Aorta (tissue), 5 donors: Measurements from ENCODE around the gene EDARADD. TPM values are rescaled to one million over a fixed set of nuclear protein-coding genes. Genes with fewer than 3 reads are reported as not detected.

ENCODE experiments used
- ATAC-seq: fragments of 200-7000 bp; cut with Tn5 transposase; one replicate; pipeline ENCODE4 v1.9.1; 2022; ENCODE audit warnings: moderate library complexity; ENCODE audit not compliant: low FRiP score
- DNase-seq, 2 donors: peaks; one replicate each; pipeline ENCODE4 v3.0.0-alpha.2; 2020
- H3K27ac ChIP-seq, 2 donors: one replicate each; pipeline ENCODE4 v1.5.1; 2013; ENCODE audit warnings: low read length in 2 of 2, mild to moderate bottlenecking in 2 of 2, moderate library complexity in 2 of 2, control low read depth in 1 of 2, inconsistent platforms in 1 of 2, low read depth in 1 of 2
- H3K27me3 ChIP-seq, 2 donors: one replicate each; pipeline ENCODE4 v1.6.1; 2013; ENCODE audit warnings: control low read depth in 1 of 2, low read length in 1 of 2, mild to moderate bottlenecking in 1 of 2, moderate library complexity in 1 of 2; ENCODE audit not compliant: insufficient read depth in 2 of 2, control insufficient read depth in 1 of 2
- H3K36me3 ChIP-seq, 2 donors: one replicate each; pipeline ENCODE4 v1.6.1; 2013; ENCODE audit warnings: control low read depth in 1 of 2, low read length in 1 of 2, mild to moderate bottlenecking in 1 of 2; ENCODE audit not compliant: insufficient read depth in 2 of 2, control insufficient read depth in 1 of 2
- H3K4me1 ChIP-seq, 2 donors: one replicate each; pipeline ENCODE4 v1.6.1; 2013; ENCODE audit warnings: low read length in 2 of 2, control low read depth in 1 of 2, mild to moderate bottlenecking in 1 of 2, moderate library complexity in 1 of 2; ENCODE audit not compliant: insufficient read depth in 2 of 2, control insufficient read depth in 1 of 2
- H3K4me3 ChIP-seq, 2 donors: one replicate each; pipeline ENCODE4 v1.5.1; 2013; ENCODE audit warnings: low read length in 2 of 2, control low read depth in 1 of 2, mild to moderate bottlenecking in 1 of 2
- H3K9me3 ChIP-seq: one replicate; pipeline ENCODE4 v1.6.1; 2013; ENCODE audit warnings: mild to moderate bottlenecking, low read length; ENCODE audit not compliant: control insufficient read depth
- WGBS, 2 donors: extraction: QIAGEN DNeasy Blood & Tissue Kit; methylation state at CpG; one replicate each; pipeline ENCODE4 v1.1.7; 2013; 5-methylcytosine and 5-hydroxymethylcytosine counted together
- intact Hi-C, 2 donors: fragments of 100-400 bp; cut with DNase I; formaldehyde crosslinking; loops; one replicate each; pipeline versions ENCODE4 v1.14.2 to v1.15.0; 2022
- polyA plus RNA-seq, 2 donors: library from polyadenylated mRNA; stranded (reverse); fragments of 200-250 nt; gene quantifications; one replicate each; pipeline ENCODE4 v1.2.3, GENCODE V29; 2013
- total RNA-seq, 2 donors: library from RNA; stranded (reverse); fragmentation: NEBNext Ultra II Directional; extraction: Animal tissue kit (Norgen Biotek cat#: 25700); gene quantifications; one replicate each; pipeline ENCODE4 v1.2.1, GENCODE V29; 2021
- donor health status: healthy with polysubstance abuse.
- donor health status: Bipolar disorder and iron deficiency.
- donor health status: DM: no; HTN: no; CAD: no.
- donor health status: DM: no; HTN: no; CAD: no.
- donor health status: DM: yes; HTN: yes; CAD: no.

The EDARADD gene
- total and polyA plus RNA-seq, 4 donors: 0.25 to 0.59 (median 0.43) TPM

GRCh38 chr1:236509203-236509602 is 115.1 kb downstream of the EDARADD start:
- DNase-seq (no peak), ATAC-seq (no peak)
- Histone ChIP-seq H3K4me3 (no peak overlapping the region), H3K9me3 (no peaks in the 10 kb centered on the region), H3K27ac (no peak overlapping the region), H3K27me3 (no peaks in the 10 kb centered on the region), H3K36me3 (no peaks in the 10 kb centered on the region), H3K4me1 (peaks cover 0 to 2% of the 10 kb centered on the region in 2 donors)
- intact Hi-C loops: no loop called here
- WGBS, 2 donors: 88 to 92% methylated on average over 1 of the region's 1 CpG

- ATAC-seq (no peak), DNase-seq (no peak)
- Histone ChIP-seq H3K4me3 (no peak overlapping the region), H3K36me3 (no peaks in the 10 kb centered on the region), H3K4me1 (peaks cover 0 to 2% of the 10 kb centered on the region in 2 donors), H3K9me3 (no peaks in the 10 kb centered on the region), H3K27me3 (no peaks in the 10 kb centered on the region), H3K27ac (no peak overlapping the region)
- WGBS, 2 donors: 96% methylated on average over 8 of the region's 8 CpGs
- intact Hi-C loops: no loop called here
Observed at GRCh38 chr1:236509647-236510401, 115.7 kb downstream of the EDARADD start.

- ATAC-seq (no peak), DNase-seq (no peak)
- intact Hi-C loops: no loop called here
- Histone ChIP-seq H3K27ac (no peak overlapping the region), H3K36me3 (no peaks in the 10 kb centered on the region), H3K4me1 (peaks cover 0 to 2% of the 10 kb centered on the region in 2 donors), H3K27me3 (no peaks in the 10 kb centered on the region), H3K9me3 (no peaks in the 10 kb centered on the region), H3K4me3 (no peak overlapping the region)
- WGBS, 2 donors: 30 to 37% methylated on average over 11 of the region's 11 CpGs
Observed at GRCh38 chr1:236511735-236512418, 117.8 kb downstream of the EDARADD start.

DNA sequence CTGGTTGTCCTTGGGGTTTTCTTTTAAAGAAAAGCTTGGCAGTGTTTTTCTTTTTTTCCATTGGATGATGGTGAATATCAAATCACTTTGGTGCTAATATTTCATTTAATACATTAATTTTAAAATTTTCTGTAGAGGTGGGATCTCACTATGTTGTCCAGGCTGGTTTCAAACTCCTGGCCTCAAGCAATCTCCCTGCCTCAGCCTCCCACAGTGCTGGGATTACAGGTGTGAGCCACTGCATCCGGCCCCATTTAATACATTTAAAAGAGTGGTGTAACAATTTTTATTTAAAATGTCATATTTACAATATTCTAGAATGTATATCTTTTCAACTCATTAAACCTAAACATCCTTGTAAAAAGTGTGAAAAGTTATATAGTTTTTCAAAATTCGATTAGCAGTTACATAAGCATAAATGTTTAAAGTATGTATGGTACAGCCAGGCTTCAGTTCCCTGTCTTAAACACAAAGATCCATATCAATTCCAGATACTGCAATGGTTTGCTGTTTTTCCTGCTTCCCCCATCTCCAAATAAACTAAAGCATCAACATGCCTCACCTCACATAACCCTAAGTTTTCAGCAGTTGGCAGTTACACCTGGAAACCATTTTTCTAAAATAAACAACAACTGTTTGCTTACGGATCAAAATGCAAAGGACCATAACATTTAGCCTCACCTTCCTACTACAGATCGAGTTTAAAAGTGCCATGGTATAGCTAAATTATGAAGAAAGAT is 120.8 kb downstream of the EDARADD start:
- ATAC-seq: no peak

DNA sequence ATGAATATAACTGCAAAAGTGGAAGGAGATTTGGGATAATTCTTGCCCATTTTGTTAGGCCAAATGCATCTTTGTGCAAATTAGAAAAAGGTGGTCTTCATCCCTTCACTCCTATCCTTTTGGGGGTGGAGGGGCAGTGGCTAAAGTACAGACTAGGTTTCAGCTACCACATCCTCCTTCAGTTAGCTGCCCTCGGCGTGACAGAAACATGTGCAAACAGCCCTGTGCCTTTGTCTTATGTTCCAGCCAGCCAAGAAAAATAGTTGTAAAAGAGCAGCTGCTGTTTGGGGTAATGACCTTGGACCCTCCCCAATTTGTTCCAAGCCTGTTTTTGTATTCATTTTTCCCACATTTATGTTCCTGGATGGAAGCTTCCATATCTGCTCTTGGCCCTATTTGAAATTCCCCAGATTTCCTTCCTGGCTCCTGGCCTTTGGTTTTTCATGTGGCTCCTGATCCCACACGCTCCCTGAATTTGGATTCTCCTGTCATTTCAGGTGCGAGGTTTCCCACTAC is 121.4 kb downstream of the EDARADD start:
- DNase-seq (no peak), ATAC-seq (no peak)
- H3K27ac ChIP-seq: peak overlapping the region; percentile 15 to 60
- peaks cover 0 to 2% of the 10 kb centered on the region in 2 donors for H3K4me1 ChIP-seq
- no peaks in the 10 kb centered on the region for H3K9me3 ChIP-seq
- 14 to 17% methylated on average over 4 of the region's 4 CpGs for WGBS, 2 donors
- H3K36me3 ChIP-seq: no peaks in the 10 kb centered on the region
- H3K4me3 ChIP-seq: no peak overlapping the region
- intact Hi-C loops: no loop called here
- no peaks in the 10 kb centered on the region for H3K27me3 ChIP-seq

More for the DNA sequence above, 120.8 kb downstream of the EDARADD start:
- H3K36me3 ChIP-seq: no peaks in the 10 kb centered on the region
- no peaks in the 10 kb centered on the region for H3K27me3 ChIP-seq
- H3K4me3 ChIP-seq: no peak overlapping the region
- no peak for DNase-seq
- intact Hi-C loops: no loop called here
- no peak overlapping the region for H3K27ac ChIP-seq
- H3K4me1 ChIP-seq: peaks cover 0 to 2% of the 10 kb centered on the region in 2 donors
- WGBS, 2 donors: 69 to 70% methylated on average over 4 of the region's 4 CpGs
- no peaks in the 10 kb centered on the region for H3K9me3 ChIP-seq

- 22 to 23% methylated on average over 8 of the region's 8 CpGs for WGBS, 2 donors
Observed at GRCh38 chr1:236516929-236517704, 123.0 kb downstream of the EDARADD start.

GRCh38 chr1:236518322-236518721 is 124.2 kb downstream of the EDARADD start:
- WGBS, 2 donors: 95 to 96% methylated on average over 5 of the region's 5 CpGs
- no peak overlapping the region for H3K27ac ChIP-seq
- ATAC-seq (no peak), DNase-seq (no peak)
- intact Hi-C loops: no loop called here
- no peaks in the 10 kb centered on the region for H3K36me3 ChIP-seq
- no peaks in the 10 kb centered on the region for H3K9me3 ChIP-seq
- peaks cover 0 to 2% of the 10 kb centered on the region in 2 donors for H3K4me1 ChIP-seq
- no peak overlapping the region for H3K4me3 ChIP-seq
- no peaks in the 10 kb centered on the region for H3K27me3 ChIP-seq

More at GRCh38 chr1:236516929-236517704, 123.0 kb downstream of the EDARADD start:
- intact Hi-C loops: no loop called here
- no peak for ATAC-seq
- H3K4me3 ChIP-seq: no peak overlapping the region
- H3K4me1 ChIP-seq: peaks cover 0 to 2% of the 10 kb centered on the region in 2 donors
- no peaks in the 10 kb centered on the region for H3K36me3 ChIP-seq
- DNase-seq: no peak
- H3K27me3 ChIP-seq: no peaks in the 10 kb centered on the region
- no peaks in the 10 kb centered on the region for H3K9me3 ChIP-seq
- no peak overlapping the region for H3K27ac ChIP-seq

- H3K9me3 ChIP-seq: no peaks in the 10 kb centered on the region
- DNase-seq (no peak), ATAC-seq (no peak)
- H3K4me1 ChIP-seq: peaks cover 0 to 2% of the 10 kb centered on the region in 2 donors
- H3K27ac ChIP-seq: peak overlapping the region in 1 of 2 donors; percentile 15
- H3K36me3 ChIP-seq: no peaks in the 10 kb centered on the region
- no peak overlapping the region for H3K4me3 ChIP-seq
- 47% methylated on average over 4 of the region's 4 CpGs for WGBS, 2 donors
- H3K27me3 ChIP-seq: no peaks in the 10 kb centered on the region
- intact Hi-C loops: no loop called here
Observed at GRCh38 chr1:236520445-236521005, 126.4 kb downstream of the EDARADD start.
